Heart right ventricle (tissue), 16 donors: Measurements from ENCODE around the gene JAK1. TPM values are rescaled to one million over a fixed set of nuclear protein-coding genes. Genes with fewer than 3 reads are reported as not detected.

ENCODE experiments used
- ATAC-seq, 8 donors: fragments of 200-7000 bp; cut with Tn5 transposase; one replicate each; pipeline ENCODE4 v1.9.1; 2020; ENCODE audit warnings: mild to moderate bottlenecking in 8 of 8, moderate library complexity in 8 of 8, moderate number of reproducible peaks in 1 of 8
- DNase-seq, 2 donors: peaks; one replicate each; pipeline ENCODE4 v3.0.0-alpha.2; 2020
- H3K27ac ChIP-seq, 10 donors: fragments of 200-600 bp; sonication (generic) in 2 of 10; one replicate each; pipeline versions ENCODE4 v1.5.0 to v1.8.0; 2020 to 2022; ENCODE audit warnings: mild to moderate bottlenecking in 3 of 10
- H3K27me3 ChIP-seq, 7 donors: fragments of 200-600 bp; one replicate each; pipeline ENCODE4 v1.8.0; 2021 to 2022; ENCODE audit warnings: mild to moderate bottlenecking in 2 of 7
- H3K36me3 ChIP-seq, 9 donors: fragments of 200-600 bp; sonication (generic) in 1 of 9; one replicate each; pipeline versions ENCODE4 v1.5.0 to v1.8.0; 2020 to 2022; ENCODE audit warnings: mild to moderate bottlenecking in 2 of 9
- H3K4me1 ChIP-seq, 9 donors: fragments of 200-600 bp; sonication (generic) in 1 of 9; one replicate each; pipeline versions ENCODE4 v1.5.0 to v1.8.0; 2020 to 2022; ENCODE audit warnings: mild to moderate bottlenecking in 4 of 9
- H3K4me3 ChIP-seq, 10 donors: fragments of 200-600 bp; sonication (generic) in 2 of 10; one replicate each; pipeline versions ENCODE4 v1.5.0 to v1.8.0; 2020 to 2022; ENCODE audit warnings: mild to moderate bottlenecking in 7 of 10, moderate library complexity in 2 of 10
- H3K9me3 ChIP-seq, 11 donors: fragments of 200-600 bp in 10 of 11; sonication (generic) in 2 of 11; one replicate each; pipeline versions ENCODE4 v1.5.0 to v1.8.0; 2013 to 2022; ENCODE audit warnings: mild to moderate bottlenecking in 2 of 11, control low read depth in 1 of 11, moderate library complexity in 1 of 11
- CTCF ChIP-seq, 9 donors: fragments of 200-600 bp; sonication (generic) in 2 of 9; IDR thresholded peaks; one replicate each; pipeline versions ENCODE4 v1.5.0 to v1.8.0; 2021 to 2022; ENCODE audit warnings: antibody characterized with exemption in 9 of 9, mild to moderate bottlenecking in 5 of 9, moderate library complexity in 1 of 9
- WGBS, 2 donors: extraction: QIAGEN DNeasy Blood & Tissue Kit; methylation state at CpG; one replicate each; pipeline ENCODE4 v1.1.7; 2013; ENCODE audit warnings: inconsistent platforms in 1 of 2; 5-methylcytosine and 5-hydroxymethylcytosine counted together
- intact Hi-C, 10 donors: fragments of 100-400 bp; cut with DNase I; formaldehyde crosslinking; loops; one replicate each; pipeline versions ENCODE4 v1.11.1 to v1.14.2; 2022
- polyA plus RNA-seq, 2 donors: library from polyadenylated mRNA; stranded (reverse); fragments of 200-250 nt; gene quantifications; one replicate each; pipeline ENCODE4 v1.2.3, GENCODE V29; 2013
- total RNA-seq, 10 donors: library from RNA; stranded (reverse); fragmentation: NEBNext Ultra II Directional in 3 of 10; extraction: Animal tissue kit (Norgen Biotek cat#: 25700) in 3 of 10; gene quantifications; one replicate each; pipeline versions ENCODE4 v1.2.1 to v1.2.4, GENCODE V29; 2021 to 2023
- donor health status: Arrhythmogenic right ventricular cardiomyopathy.
- donor health status: ischemic (EF 13 %, LVEDD 7.1; RV severe dilation, severe dysfunction).
- donor health status: healthy with polysubstance abuse.
- donor health status: DM: no; HTN: yes; CAD: no.
- donor health status: DM: no; HTN: no; CAD: no.
- donor health status: ischemic (EF 25% LVEDD 6.9; RV normal size, moderate dysfunction).
- donor health status: ischemic (EF 25% LVEDD 5.7; RV mildly dilated, moderate dysfunction).
- donor health status: healthy.
- donor health status: DM: yes; HTN: yes; CAD: no.
- donor health status: Ischemic cardiomyopathy.
- donor health status: ischemic (EF 35%, LVEDD 5.7; RV mildly dilated, moderate dysfunction).
- donor health status: nonischemic (EF 11% LVEDD 7.7; RV severe dilation, severe dysfunction).
- donor health status: DM: yes; HTN: yes; CAD: no.
- donor health status: PGD.
- donor health status: ischemic (EF 29% LVEDD 5.4; RV normal size, mild dysfunction).
- donor health status: nonischemic (EF 23%, LVEDD 6.1; RV moderate dilation, normal function).

The JAK1 gene
- total and polyA plus RNA-seq, 12 donors, result 20.1 to 122 (median 81.3) TPM

- no peak for DNase-seq
- Histone ChIP-seq H3K9me3 (no peaks in the 10 kb centered on the region), H3K4me3 (no peak overlapping the region), H3K27ac (no peak overlapping the region), H3K4me1 (peaks cover 9 to 78% (median 64%) of the 10 kb centered on the region in 9 donors), H3K27me3 (no peaks in the 10 kb centered on the region), H3K36me3 (no peaks in the 10 kb centered on the region)
- 66 to 84% methylated on average over 2 of the region's 2 CpGs for WGBS, 2 donors
- no peak for ATAC-seq
- no peak for TF ChIP-seq CTCF (IDR thresholded peaks at IDR 0.05)
- intact Hi-C loops, result no loop called here
Observed at GRCh38 chr1:64938991-64939390, 27.4 kb downstream of the JAK1 start.

GRCh38 chr1:64936956-64937355 lies 29.4 kb downstream of the JAK1 start:
- Histone ChIP-seq H3K36me3 (no peaks in the 10 kb centered on the region), H3K4me3 (no peak overlapping the region), H3K9me3 (peaks cover 0 to 2% (median 0%) of the 10 kb centered on the region in 11 donors), H3K27me3 (no peaks in the 10 kb centered on the region), H3K4me1 (peaks cover 9 to 83% (median 71%) of the 10 kb centered on the region in 9 donors), H3K27ac (no peak overlapping the region)
- 79 to 81% methylated on average over 1 of the region's 1 CpG for WGBS, 2 donors
- no peak for TF ChIP-seq CTCF (IDR thresholded peaks at IDR 0.05)
- intact Hi-C loops, result no loop called here
- DNase-seq (no peak), ATAC-seq (no peak)

- Histone ChIP-seq H3K27me3 (no peaks in the 10 kb centered on the region), H3K9me3 (peaks cover 0 to 2% (median 0%) of the 10 kb centered on the region in 11 donors), H3K4me3 (no peak overlapping the region), H3K4me1 (peaks cover 9 to 71% (median 58%) of the 10 kb centered on the region in 9 donors), H3K36me3 (no peaks in the 10 kb centered on the region), H3K27ac (peak overlapping the region in 2 of 10 donors; percentile 70 to 85)
- intact Hi-C loops, result no loop called here
- no peak for TF ChIP-seq CTCF (IDR thresholded peaks at IDR 0.05)
- DNase-seq (no peak), ATAC-seq (no peak)
- WGBS, 2 donors, result 84 to 85% methylated on average over 9 of the region's 9 CpGs
Observed at GRCh38 chr1:64935551-64936155, 30.7 kb downstream of the JAK1 start.

GRCh38 chr1:64934878-64935275 lies 31.5 kb downstream of the JAK1 start:
- intact Hi-C loops, result loop anchor here in 2 of 10 donors (5.0 kb wide), 2 partner anchors 32 to 43 kb away; partner anchors contain the start of gene JAK1 (in 1 of the 2)
- H3K27ac ChIP-seq, result peak overlapping the region in 9 of 10 donors; percentile 53 to 85 (median 73)
- no peak for TF ChIP-seq CTCF (IDR thresholded peaks at IDR 0.05)
- no peaks in the 10 kb centered on the region for H3K27me3 ChIP-seq
- no peak for DNase-seq
- peak in 1 of 8 donors; percentile 33 for ATAC-seq
- H3K4me3 ChIP-seq, result no peak overlapping the region
- no peaks in the 10 kb centered on the region for H3K36me3 ChIP-seq
- H3K4me1 ChIP-seq, result peaks cover 9 to 66% (median 55%) of the 10 kb centered on the region in 9 donors
- WGBS, 2 donors, result 60 to 69% methylated on average over 1 of the region's 1 CpG
- peaks cover 0 to 2% (median 0%) of the 10 kb centered on the region in 11 donors for H3K9me3 ChIP-seq
